HPDE6-E6E7 (cell line): ENCODE data around the gene CCR2.
"Not testable (repeated sequence)": the region's sequence is repeated elsewhere in the genome, so short reads cannot be mapped to it uniquely, and the experiment has no call there.

Source experiments
- DNase-seq: peaks from one replicate; pipeline ENCODE4 v3.0.0; 2011; ENCODE audit warnings: missing footprints; ENCODE audit errors: extremely low spot score

The CCR2 gene

GRCh38 chr3:46353647-46354410 is at the start of gene CCR2:
TSS of gene CCR2 (plus strand) at chr3:46354111. CDS start at chr3:46357528, 3,417 bp downstream.
- no peak for DNase-seq

GRCh38 chr3:46304739-46305138 is 49.2 kb upstream of the CCR2 start:
- DNase-seq, result no peak

GRCh38 chr3:46312991-46313390 is 40.9 kb upstream of the CCR2 start:
- no peak for DNase-seq

GRCh38 chr3:46314517-46314916 is 39.4 kb upstream of the CCR2 start:
- no peak for DNase-seq

- no peak for DNase-seq
Measured at GRCh38 chr3:46316206-46316605, 37.7 kb upstream of the CCR2 start.

- no peak for DNase-seq
Measured at GRCh38 chr3:46318207-46318927, 35.5 kb upstream of the CCR2 start.

GRCh38 chr3:46321461-46322104 is 32.3 kb upstream of the CCR2 start:
- no peak for DNase-seq

- no peak for DNase-seq
Measured at GRCh38 chr3:46324036-46324435, 29.9 kb upstream of the CCR2 start.

GRCh38 chr3:46325645-46326300 is 28.1 kb upstream of the CCR2 start:
- no peak for DNase-seq

GRCh38 chr3:46330676-46331075 is 23.2 kb upstream of the CCR2 start:
- not testable (repeated sequence) for DNase-seq

GRCh38 chr3:46334741-46335478 is 19.0 kb upstream of the CCR2 start:
- no peak for DNase-seq

GRCh38 chr3:46335541-46335940 is 18.4 kb upstream of the CCR2 start:
- DNase-seq, result no peak

- no peak for DNase-seq
Measured at GRCh38 chr3:46337911-46338310, 16.0 kb upstream of the CCR2 start.

- DNase-seq, result no peak
Measured at GRCh38 chr3:46338840-46339239, 15.1 kb upstream of the CCR2 start.

- no peak for DNase-seq
Measured at GRCh38 chr3:46344476-46344875, 9.4 kb upstream of the CCR2 start.

GRCh38 chr3:46348823-46349482 is 5.0 kb upstream of the CCR2 start:
- DNase-seq, result no peak

GRCh38 chr3:46349484-46350261 is 4.2 kb upstream of the CCR2 start:
- no peak for DNase-seq

- no peak for DNase-seq
Measured at GRCh38 chr3:46350262-46350565, 3.7 kb upstream of the CCR2 start.

- DNase-seq, result no peak
Measured at GRCh38 chr3:46351646-46352045, 2.3 kb upstream of the CCR2 start.

- DNase-seq, result no peak
Measured at GRCh38 chr3:46353090-46353489, 821 bp upstream of the CCR2 start.
